CD4-positive, alpha-beta T cell treated with Interleukin-15 for 1 hour (primary cell): Measurements from ENCODE around the gene ACP2.
"Not testable (repeated sequence)": the region's sequence is repeated elsewhere in the genome, so short reads cannot be mapped to it uniquely, and the experiment has no call there.

ENCODE experiments used
- DNase-seq: peaks from one replicate; pipeline ENCODE4 v3.0.0-alpha.2; 2020

The ACP2 gene

DNA sequence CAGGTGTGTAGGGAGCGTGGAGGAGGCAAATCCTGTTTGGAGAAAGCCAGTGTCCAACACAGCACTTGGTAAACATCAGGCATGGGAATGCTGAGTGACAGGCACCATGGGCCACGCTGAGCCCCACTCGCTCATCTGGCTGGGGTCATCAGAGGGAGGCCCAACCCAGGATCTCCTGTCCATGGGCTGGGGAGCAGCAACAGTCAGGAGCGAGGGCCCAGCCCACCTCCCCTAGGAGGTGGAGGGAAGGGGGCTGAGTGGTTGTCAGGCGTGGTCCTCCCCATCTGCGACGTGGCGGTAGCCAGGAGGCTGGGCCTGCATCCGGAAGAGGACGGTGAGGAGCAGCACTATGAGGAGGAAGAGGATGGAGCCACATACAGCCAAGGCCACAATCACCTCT lies 8.8 kb downstream of the ACP2 start:
- no peak for DNase-seq

DNA sequence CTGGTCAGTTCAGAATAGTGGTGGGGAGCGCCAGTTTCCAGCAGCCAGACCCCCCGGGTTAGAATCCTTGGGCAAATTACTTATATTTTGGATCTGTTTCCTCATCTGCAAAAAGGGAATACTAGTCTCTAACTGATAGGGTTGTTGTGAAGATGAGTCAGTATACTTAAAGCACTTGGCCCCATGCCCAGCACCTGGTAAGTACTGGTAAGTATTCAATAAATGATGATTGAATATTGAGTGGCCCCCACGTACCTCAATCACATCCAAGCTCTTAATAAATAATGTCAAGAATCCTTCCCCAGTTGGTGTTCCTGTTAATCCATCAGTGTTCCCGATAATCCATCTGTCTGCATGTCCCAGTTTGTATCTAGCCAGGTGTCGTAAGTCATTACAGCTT lies 12.1 kb downstream of the ACP2 start:
- DNase-seq, result no peak

DNA sequence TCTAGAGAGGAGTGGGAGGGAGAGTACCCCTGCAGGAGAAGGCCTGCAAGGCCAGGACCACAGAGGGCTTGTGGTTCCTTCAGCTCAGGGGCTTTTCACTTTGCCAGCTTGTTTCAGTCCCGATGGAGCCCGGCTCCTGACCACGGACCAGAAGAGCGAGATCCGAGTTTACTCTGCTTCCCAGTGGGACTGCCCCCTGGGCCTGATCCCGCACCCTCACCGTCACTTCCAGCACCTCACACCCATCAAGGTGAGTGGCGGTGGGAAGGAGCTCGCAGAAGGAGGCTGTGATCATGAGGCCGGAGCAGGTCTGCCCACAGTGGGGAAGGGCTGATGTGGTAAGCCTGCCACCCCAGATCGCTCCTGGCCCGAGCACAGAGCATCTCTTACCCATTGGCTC lies 13.5 kb downstream of the ACP2 start:
- no peak for DNase-seq

DNA sequence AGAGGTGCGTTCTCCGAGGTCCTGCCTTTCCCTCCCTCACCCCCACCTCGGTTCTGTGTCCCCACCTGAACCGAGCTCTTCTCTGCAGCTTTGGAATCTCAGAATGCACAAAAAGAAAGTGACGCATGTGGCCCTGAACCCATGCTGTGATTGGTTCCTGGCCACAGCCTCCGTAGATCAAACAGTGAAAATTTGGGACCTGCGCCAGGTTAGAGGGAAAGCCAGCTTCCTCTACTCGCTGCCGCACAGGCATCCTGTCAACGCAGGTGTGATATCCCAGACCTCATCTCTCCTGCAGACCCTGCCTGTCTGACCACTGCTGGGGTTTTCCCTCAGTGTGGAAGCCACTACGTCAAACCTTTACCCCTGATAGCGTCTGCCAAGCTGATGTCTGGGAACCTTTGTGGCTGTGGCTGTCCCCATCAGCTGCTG lies 13.9 kb downstream of the ACP2 start:
- peak; percentile 81 for DNase-seq

DNA sequence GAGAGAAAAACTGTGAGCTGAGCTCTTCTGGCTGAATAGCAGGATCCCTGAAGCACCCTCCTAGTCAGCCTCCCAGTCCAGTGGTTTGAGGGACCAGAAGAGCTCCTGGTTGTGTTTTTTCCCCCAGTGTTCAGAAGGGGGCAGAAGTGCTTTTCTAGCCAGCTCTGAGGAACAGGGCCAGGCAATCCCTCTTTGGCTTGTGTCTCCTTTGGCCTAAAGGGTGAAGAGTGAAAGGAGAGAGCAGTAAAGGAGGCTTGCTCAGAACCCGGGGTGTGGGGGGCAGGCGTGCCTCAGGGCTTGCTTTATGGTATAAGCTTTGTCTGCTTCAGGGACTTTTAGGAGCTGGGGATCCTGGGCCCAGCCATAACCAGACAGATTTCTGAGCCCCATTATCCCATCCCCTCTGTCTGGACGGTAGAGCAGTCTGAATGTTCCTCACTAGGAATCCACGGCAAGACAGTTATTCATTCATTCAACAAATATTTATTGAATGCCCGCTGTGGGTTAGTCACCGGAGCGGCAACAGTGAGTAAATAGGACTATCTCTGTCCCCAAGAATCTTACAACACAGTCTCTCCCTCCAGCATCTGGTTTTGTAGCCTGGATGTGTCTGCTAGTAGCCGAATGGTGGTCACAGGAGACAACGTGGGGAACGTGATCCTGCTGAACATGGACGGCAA lies 14.5 kb downstream of the ACP2 start:
- peak; percentile 23 for DNase-seq

DNA sequence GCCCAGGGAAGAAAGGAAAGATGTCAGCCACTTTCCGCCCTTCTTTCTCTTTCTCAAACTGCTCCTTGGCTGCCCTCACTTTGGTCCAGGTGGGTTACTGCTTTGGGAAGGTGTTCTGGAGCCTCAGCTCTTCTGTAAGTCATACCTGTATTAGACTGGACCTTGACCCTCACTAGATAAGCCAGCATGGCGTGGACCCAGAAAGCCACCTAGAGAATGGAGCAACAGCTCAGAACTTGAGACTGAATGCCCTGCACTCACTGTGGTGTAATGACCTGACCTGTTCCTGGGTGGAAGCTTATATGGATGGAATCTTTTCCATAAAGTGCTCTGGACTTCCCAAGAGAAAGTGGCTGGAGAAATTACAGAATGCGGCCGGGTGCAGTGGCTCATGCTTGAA lies 15.6 kb downstream of the ACP2 start:
- DNase-seq, result no peak

DNA sequence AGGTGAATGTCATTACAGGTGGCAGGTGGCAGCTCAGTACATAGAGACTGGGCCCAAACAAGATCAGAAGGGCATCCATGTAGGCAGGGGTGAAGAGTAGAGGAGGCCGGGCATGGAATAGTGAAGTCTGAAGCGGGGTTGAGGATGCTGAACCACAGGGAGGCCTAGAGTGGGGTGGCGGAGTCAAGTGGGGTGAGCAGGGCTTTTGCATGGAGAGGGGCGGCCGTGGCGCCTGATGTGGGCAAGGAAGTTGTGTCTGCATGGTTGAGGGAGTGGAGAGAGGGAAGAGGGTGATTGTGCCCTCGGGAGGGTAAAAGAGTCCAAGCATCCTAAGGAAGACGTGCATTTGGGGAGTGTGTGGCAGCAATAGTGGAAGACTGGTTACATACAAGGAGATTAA lies 19.5 kb downstream of the ACP2 start:
- no peak for DNase-seq

DNA sequence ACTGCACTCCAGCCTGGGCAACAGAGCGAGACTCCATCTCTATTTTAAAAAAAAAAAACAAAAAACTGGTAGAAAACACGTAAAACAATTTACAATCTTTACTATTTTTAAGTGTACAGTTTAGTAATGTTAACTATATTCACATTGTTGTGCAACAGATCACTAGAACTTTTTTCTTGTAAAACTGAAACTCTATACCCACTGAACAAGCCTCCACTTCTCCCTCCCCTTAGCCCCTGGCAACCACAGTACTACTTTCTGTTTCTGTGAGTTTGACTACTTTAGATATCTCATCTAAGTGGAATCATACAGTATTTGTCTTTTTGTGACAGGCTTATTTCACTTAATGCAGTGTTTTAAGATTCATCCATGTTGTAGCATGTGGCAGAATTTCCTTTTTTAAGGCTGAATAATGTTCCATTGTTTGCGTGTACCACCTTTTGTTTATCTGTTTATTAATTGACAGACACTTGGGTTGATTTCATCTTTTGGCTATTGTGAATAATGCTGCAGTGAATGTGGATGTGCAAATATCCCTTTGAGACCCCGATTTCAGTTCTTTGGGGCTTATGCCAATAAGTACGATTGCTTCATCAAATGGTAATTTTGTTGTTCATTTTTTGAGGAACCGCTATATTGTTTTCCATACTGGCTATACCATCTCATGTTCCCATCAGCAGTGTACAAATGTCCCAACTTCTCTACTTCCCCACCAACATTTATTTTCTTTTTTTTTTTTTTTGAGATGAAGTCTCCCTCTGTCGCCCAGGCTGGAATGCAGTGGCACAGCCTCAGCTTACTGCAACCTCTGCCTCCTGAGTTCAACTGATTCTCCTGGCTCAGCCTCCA lies 22.8 kb downstream of the ACP2 start:
- no peak for DNase-seq

DNA sequence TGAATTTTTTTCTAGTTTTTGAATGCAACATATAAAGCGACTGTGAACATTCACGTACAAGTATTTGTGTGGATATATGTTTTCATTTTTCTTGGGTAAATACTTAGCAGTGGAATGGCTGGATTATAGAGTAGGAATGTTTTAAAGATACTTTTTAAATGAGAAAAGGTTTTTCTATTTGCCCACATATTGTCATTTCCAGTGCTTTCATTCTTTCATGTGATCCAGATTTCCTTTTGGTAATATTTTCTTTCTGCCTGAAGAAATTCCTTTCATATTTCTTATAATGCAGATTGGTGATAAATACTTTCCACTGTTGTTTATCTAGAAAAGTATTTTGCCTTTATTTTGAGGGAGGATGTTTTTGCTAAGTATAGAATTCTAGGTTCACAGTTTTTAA lies 25.9 kb downstream of the ACP2 start:
- DNase-seq, result no peak

DNA sequence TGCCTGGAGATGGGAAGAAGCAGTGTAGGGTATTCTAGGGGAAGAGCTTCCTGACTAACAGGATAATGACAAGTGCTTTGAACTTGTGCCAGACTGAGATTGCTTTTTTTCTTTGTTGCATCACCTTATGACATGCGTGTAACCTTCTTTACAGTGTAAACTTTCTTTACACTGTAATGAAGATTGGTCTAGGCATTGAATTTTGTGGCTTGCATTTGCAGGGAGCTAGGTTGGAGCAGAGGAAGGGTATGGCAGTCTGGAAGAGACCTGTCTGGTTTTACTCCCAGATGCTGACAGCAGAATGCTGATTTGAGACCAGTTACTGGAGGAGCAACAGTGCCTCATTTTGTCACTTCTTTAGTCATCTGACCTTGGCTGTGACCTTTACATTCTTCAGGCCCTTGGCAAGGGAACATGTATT lies 28.2 kb downstream of the ACP2 start:
- DNase-seq, result no peak

DNA sequence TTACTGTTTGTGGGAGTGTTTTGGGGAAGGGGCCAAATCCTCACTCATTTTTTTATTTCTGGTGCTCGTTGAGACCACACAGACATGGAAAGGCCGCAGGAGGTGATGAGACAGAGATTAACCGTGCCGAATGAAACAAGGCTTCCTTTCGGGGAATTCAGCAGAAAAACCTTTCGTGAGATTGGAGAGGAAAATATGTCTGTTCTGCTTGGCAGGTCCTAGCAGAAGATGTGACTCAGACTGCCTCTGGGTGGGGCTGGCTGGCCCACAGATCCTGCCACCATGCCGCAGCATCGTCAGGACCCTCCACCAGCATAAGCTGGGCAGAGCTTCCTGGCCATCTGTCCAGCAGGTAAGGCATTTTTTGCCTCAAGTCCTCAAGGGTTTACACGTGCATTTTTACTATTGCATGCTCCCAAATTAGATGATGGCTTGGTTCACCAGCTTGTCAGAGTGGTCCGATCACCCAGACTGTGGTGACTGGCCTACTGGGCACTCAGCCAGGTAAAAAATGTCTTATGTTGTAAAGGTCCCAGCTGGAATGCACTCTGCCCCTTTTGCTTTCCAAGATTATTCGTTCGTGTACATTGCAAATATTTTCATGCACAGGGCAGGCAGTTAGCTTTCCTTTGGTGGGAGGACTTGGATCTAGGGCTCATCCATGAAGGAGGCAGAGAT lies 32.4 kb downstream of the ACP2 start:
- DNase-seq, result peak; percentile 24

DNA sequence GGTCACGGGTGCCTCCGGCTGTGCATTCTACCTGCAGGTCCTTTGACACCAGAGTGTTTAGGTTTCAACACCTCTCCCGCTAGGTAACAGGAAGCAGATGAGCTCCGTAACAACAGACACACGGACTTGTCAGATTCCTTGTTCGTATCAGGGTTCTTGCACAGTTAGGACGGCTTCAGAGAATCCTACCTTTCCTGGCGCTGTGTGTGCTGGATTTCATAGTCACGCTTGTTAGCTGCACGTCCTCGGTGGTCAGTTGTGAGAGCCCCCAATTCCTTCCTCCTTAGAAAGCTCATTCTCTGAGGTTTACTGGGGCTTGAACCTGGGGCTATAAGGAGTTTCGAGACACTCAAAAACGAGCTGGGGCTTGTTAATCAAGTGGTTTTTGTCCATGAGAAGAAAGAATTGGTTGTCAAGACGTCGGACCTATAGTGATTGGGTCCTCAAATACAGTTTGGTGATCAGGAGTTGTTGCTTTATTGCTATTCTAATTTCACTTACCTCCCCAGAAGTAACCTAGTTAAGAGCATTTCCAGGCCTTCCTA lies 33.2 kb downstream of the ACP2 start:
- DNase-seq, result no peak

DNA sequence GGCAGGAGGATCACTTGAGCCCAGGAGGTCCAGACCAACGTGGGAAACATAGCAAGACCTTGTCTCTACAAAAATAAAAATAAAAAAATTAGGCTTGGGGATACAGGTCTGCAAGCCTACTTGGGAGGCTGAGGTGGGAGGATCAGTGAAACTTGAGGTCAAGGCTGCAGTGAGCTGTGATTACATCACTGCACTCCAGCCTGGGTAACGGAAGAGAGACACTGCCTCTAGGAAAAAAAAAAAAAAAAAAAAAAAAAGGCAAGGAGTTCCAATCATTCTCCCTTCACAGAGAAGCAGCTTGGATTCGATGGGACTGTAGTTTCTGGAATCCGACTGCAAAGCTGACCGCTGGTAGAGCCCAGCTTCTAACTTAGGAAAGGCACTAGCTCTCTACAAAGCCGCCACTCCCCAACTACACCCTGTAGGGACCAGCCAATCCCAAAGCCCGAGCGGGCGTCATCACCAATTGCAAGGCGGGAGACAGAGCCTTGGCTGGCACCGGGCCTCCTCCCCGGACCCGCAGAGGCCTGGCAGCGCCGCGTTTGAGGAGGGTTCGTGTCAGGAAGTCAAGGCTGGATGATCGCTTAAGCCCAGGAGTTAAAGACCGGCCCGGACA lies 34.6 kb downstream of the ACP2 start:
- peak; percentile 85 for DNase-seq

DNA sequence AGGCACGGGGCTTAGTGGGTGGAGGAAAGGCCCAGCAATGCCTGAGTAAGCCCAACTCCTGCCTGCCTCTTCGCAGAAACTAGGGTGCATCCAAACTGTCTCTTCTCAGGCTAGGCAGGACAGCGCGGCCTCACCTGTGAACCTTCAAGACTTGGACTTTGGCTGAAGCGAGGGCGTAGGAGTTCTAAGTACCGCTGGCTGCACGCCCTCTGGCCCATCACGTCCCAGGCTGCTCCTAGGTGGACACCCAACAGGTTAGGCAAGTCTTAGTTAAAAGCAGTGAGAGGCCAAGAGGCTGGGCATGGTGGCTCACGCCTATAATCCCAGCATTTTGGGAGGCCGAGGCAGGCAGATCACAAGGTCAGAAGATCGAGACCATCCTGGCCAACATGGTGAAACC lies 35.7 kb downstream of the ACP2 start:
- DNase-seq, result no peak

DNA sequence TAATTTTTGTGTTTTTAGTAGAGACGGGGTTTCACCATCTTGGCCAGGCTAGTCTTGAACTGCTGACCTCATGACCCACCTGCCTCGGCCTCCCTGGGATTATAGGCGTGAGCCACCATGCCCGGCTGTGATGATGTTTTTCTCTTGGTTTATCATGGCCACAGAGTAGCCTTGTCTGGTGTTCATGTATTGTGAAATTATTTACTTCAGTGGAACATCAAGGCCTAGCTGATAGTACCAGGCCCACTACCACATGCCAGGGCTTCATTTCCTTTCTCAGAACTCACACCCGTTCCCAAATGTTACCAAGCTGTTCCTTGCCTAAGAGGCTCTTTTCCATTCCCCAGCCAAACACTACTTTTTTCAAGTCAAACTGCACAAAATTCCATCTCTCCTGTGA lies 40.0 kb downstream of the ACP2 start:
- no peak for DNase-seq

DNA sequence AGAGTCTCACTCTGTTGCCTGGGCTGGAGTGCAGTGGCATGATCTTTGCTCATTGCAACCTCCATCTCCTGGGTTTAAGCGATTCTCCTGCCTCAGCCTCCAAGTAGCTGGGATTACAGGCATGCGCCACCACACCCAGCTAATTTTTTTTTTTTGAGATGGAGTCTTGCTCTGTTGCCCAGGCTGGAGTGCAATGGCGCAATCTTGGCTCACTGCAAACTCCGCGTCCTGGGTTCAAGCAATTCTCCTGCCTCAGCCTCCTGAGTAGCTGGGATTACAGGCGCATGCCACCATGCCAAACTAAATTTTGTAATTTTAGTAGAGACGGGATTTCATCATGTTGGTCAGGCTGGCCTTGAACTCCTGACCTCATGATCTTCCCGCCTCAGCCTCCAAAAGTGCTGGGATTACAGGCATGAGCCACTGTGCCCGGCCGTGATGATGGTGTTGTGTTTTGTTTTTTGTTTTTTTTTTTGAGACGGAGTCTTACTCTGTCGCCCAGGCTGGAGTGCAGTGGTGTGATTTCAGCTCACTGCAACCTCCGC lies 40.5 kb downstream of the ACP2 start:
- not testable (repeated sequence) for DNase-seq

DNA sequence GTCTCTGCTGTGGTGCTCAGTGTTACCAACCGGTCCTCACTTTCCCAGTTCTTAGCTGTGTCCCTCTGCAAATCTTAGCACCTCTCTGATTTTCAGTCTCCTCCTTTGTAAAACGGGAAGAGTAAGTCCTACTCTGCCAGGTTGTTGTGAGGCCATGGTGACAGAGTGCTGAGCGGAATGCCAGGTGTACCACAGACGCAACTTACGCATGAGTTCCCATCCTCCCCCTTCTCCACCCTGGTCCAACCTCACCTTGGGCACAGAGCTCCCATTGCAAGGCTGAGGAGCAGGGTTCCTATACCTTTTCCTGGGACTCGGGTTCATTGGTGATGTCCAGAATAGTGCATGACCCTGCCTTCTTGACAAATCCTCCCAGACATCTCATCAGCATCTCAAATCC lies 41.2 kb downstream of the ACP2 start:
- DNase-seq, result no peak

DNA sequence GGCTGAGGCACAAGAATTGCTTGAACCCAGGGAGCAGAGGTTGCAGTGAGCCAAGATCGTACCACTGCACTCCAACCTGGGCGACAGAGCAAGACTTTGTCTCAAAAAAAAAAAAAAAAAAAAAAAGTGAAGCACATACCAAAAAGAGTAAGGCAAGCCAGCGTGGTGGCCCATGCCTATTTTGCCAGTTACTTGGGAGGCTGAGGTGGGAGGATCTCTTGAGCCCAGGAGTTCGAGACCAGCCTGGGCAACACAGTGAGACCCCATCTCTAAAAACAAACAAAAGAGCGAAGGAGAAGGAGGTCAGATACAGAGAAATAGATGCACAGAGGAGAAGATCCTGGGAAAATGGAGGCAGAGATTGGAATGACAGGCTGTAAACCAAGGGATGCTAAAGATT lies 42.0 kb downstream of the ACP2 start:
- DNase-seq, result not testable (repeated sequence)

DNA sequence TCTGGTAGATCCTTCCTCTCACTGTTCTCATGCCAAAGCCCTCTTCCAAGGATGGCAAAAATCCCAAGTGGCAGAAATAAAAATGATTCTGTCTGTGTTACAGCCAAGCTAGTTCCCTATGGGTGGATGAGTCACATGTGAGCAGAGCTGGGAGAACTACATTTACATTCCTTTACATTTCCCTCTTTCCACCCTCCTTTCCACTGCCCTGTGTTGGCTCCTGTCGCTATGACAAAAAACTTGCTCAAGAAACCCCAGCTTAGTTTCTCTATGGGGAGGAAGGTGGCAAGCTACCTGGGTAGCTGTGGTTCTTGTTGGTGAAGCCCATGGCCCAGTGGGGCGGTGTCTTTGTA lies 44.0 kb downstream of the ACP2 start:
- DNase-seq, result no peak

DNA sequence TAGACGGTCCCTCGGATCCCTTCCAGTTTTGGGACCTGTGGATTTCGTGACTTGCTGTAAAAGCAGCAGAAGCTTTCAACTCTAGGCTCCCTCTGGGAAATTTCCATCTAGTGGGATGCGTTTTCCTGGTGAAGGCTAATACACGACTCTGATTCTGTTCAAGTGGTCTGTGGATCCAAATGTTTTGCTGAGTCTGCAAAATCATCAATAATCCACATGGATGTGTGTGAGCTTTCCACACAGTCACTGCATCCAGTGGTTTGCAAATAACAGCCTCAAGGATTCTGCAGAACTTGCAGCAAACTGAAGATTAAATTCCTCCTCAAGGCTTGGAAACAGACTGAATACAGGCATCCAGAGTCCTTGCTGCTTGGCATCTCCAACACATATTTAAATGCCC lies 46.0 kb downstream of the ACP2 start:
- no peak for DNase-seq

DNA sequence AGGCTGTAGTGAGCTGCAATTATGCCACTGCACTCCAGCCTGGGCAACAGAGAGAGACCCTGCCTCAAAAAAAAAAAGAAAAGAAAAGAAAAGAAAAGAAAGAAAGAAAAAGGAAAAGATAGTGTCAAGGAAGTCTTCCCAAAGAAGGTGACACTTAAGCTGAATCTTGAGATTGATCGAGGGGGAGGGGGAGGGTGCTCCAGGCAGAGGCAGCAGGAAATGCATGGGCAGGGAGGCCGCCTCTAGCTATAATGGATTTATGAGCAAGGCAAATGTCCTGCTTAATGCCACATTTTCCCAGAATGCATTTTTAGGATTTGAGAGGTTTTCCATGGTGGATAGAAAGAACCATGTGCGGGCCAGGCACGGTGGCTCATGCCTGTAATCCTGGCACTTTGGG lies 47.6 kb downstream of the ACP2 start:
- DNase-seq, result no peak

DNA sequence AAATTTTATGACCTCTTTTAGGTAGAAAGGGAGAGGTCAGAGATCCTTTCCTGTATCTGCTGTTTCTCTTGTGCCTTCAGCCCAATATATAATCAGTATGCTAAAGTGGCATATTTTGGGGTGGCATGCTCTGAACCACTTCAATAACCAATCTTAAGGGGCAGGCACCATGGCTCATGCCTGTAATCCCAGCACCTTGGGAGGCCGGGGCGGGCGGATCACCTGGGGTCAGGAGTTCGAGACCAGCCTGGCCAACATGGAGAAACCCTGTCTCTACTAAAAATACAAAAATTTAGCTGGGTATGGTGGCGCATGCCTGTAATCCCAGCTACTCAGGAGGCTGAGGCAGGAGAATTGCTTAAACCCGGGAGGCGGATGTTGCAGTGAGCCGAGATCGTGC lies 50.5 kb downstream of the ACP2 start:
- DNase-seq, result not testable (repeated sequence)

DNA sequence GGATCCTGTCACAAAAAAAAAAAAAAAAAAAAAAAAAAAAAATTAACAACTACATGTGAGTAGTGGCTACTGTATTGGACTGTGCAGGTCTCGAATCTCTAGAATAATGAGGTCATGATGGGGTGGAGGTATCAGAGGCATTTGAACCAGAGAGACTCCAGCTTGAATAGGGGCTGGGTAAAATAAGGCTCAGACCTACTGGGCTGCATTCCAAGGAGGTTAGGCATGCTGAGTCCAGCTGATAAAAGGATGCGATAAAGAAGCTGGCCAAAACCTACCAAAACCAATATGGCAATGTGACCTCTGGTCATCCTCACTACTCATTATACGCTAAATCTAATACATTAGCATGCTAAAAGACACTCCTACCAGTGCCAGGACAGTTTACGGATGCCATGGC lies 56.5 kb downstream of the ACP2 start:
- DNase-seq, result no peak
